Natural killer cell treated with Interleukin-12 subunit alpha and Interleukin-12 subunit beta and Interleukin-15 and Interleukin-18, amount 100 ng/mL, for 72 hours (primary cell): Measurements from ENCODE around the gene SLC22A15. TPM values are rescaled to one million over a fixed set of nuclear protein-coding genes. Genes with fewer than 3 reads are reported as not detected.
"Not testable (repeated sequence)": the region's sequence is repeated elsewhere in the genome, so short reads cannot be mapped to it uniquely, and the experiment has no call there.

Experiments used
- ATAC-seq, 2 donors: fragments of 150-1000 bp; cut with Tn5 transposase in 1 of 2; sonication (Bioruptor Pico), chemical (Tn5 transposase) in 1 of 2; 2 replicates each; pipeline ENCODE4 v1.10.0; 2021
- DNase-seq: peaks from one replicate; pipeline ENCODE4 v3.0.0; 2022; ENCODE audit warnings: low spot score
- H3K27ac Mint-ChIP-seq, 2 donors: 1 replicate in 1 of 2; 2 replicates in 1 of 2; pipeline ENCODE4 v1.8.0; 2022; ENCODE audit warnings: mixed read lengths in 2 of 2, mild to moderate bottlenecking in 1 of 2, moderate library complexity in 1 of 2
- H3K27me3 Mint-ChIP-seq, 2 donors: 1 replicate in 1 of 2; 2 replicates in 1 of 2; pipeline ENCODE4 v1.8.0; 2022; ENCODE audit warnings: mixed read lengths in 2 of 2
- H3K36me3 Mint-ChIP-seq: one replicate; pipeline ENCODE4 v1.8.0; 2022; ENCODE audit warnings: mixed read lengths
- H3K4me1 Mint-ChIP-seq, 2 donors: 1 replicate in 1 of 2; 2 replicates in 1 of 2; pipeline ENCODE4 v1.8.0; 2022; ENCODE audit warnings: low read depth in 2 of 2, mixed read lengths in 2 of 2, mild to moderate bottlenecking in 1 of 2
- H3K4me3 Mint-ChIP-seq: one replicate; pipeline ENCODE4 v1.8.0; 2022; ENCODE audit warnings: mixed read lengths
- H3K9me3 Mint-ChIP-seq: 2 replicates; pipeline ENCODE4 v1.8.0; 2022; ENCODE audit warnings: mixed read lengths
- total RNA-seq, 2 donors: library from RNA; stranded (reverse); gene quantifications; one replicate each; pipeline ENCODE4 v1.2.3, GENCODE V29; 2022

The SLC22A15 gene
- total RNA-seq, 2 donors from 2014 or later, result 5.0 to 5.6 TPM

DNA sequence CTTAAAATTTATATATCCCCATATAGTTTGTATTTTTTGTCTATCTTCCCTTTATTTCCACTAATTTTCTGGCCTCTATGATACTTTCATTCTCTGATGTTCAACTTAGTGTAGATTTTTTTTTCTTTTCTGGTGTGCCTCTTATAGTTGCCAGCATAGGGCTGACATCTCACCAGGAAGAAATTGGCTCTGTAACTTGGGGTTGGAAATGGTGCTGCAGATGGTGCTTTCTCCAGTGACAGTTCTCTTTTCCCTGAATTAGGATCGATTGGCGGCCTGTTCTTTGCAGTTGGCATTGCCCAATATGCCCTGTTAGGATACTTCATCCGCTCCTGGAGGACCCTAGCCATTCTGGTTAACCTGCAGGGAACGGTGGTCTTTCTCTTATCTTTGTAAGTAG is 50.3 kb downstream of the SLC22A15 start:
- no peak overlapping the region for H3K27ac Mint-ChIP-seq
- no peak for DNase-seq
- H3K27me3 Mint-ChIP-seq, result no peaks in the 10 kb centered on the region
- H3K9me3 Mint-ChIP-seq, result no peaks in the 10 kb centered on the region
- no peaks in the 10 kb centered on the region for H3K4me1 Mint-ChIP-seq
- no peaks in the 10 kb centered on the region for H3K36me3 Mint-ChIP-seq
- no peak for ATAC-seq
- no peak overlapping the region for H3K4me3 Mint-ChIP-seq

GRCh38 chr1:116031302-116031835 is 55.1 kb downstream of the SLC22A15 start:
- DNase-seq (no peak), ATAC-seq (no peak)
- Mint-ChIP-seq H3K27me3 (no peaks in the 10 kb centered on the region), H3K27ac (no peak overlapping the region), H3K4me1 (no peaks in the 10 kb centered on the region), H3K4me3 (no peak overlapping the region), H3K9me3 (no peaks in the 10 kb centered on the region), H3K36me3 (no peaks in the 10 kb centered on the region)

DNA sequence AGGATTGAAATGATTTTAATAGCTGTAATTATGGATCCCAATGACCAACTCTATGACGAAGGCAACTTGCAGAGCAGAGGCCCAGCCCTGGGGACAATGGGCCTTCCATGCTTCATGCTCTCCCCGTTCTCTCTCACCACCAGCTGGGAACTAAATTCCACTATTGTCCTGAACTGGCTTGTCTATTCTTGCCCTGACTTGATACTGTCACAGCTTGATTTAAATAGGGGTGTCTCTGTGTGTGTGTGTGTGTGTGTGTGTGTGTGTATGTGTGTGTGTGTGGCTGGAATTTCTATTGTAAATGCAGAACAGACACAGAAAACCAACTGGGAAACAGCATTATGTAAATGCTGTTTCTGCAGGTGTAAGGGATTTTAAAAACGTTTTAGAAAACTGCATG is 57.0 kb downstream of the SLC22A15 start:
- Mint-ChIP-seq H3K36me3 (no peaks in the 10 kb centered on the region), H3K27me3 (no peaks in the 10 kb centered on the region), H3K27ac (no peak overlapping the region), H3K4me3 (no peak overlapping the region), H3K9me3 (no peaks in the 10 kb centered on the region), H3K4me1 (no peaks in the 10 kb centered on the region)
- ATAC-seq (no peak), DNase-seq (no peak)

DNA sequence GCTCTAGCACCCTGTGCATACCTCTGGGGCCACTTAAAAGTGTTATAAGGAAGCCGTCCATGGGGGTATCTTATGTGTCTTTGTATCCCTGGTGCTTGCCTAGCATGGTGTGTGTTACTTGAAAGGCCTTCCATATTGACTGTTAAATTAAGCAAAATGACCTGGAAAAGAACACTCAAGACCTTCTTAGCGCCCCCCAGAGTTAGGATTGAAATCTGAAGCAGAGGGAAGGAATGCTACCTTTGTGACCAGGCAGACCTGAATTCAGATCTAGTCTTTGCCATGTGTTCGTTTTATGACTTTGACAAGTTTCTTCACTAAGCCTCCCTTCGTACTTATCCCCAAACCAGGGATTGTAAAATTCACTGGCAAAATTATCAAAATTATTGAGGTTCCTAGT is 59.9 kb downstream of the SLC22A15 start:
- DNase-seq, result no peak
- H3K36me3 Mint-ChIP-seq, result peaks cover 4% of the 10 kb centered on the region
- no peaks in the 10 kb centered on the region for H3K9me3 Mint-ChIP-seq
- no peak overlapping the region for H3K27ac Mint-ChIP-seq
- H3K27me3 Mint-ChIP-seq, result no peaks in the 10 kb centered on the region
- no peak overlapping the region for H3K4me3 Mint-ChIP-seq
- no peaks in the 10 kb centered on the region for H3K4me1 Mint-ChIP-seq
- ATAC-seq, result no peak

- DNase-seq, result no peak
- H3K4me1 Mint-ChIP-seq, result no peaks in the 10 kb centered on the region
- H3K27ac Mint-ChIP-seq, result no peak overlapping the region
- H3K36me3 Mint-ChIP-seq, result peaks cover 4% of the 10 kb centered on the region
- no peak for ATAC-seq
- no peaks in the 10 kb centered on the region for H3K9me3 Mint-ChIP-seq
- no peak overlapping the region for H3K4me3 Mint-ChIP-seq
- H3K27me3 Mint-ChIP-seq, result no peaks in the 10 kb centered on the region
These were observed 62.4 kb downstream of the SLC22A15 start for GRCh38 chr1:116038679-116039078.

DNA sequence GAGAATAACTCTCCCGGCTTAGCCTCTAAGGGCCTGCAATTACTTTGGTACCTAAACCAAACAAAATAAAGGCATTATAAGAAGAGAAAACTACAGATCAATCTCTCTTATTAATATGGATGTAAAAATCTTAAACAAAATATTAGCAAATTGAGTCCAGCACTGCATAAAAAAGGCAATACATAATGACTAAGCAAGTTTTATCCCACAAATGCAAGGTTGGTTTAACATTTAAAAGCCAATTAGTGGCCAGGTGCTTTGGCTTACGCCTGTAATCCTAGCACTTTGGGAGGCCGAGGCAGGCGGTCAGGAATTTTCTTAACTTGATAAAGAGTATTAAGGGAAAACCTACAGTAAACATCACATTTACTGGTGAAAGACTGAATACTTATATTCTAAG is 67.8 kb downstream of the SLC22A15 start:
- H3K27me3 Mint-ChIP-seq, result peaks cover 5% of the 10 kb centered on the region in 2 donors
- no peak for ATAC-seq

GRCh38 chr1:116046933-116047332 is 70.6 kb downstream of the SLC22A15 start:
- not testable (repeated sequence) for DNase-seq, H3K27ac Mint-ChIP-seq, H3K4me3 Mint-ChIP-seq, H3K4me1 Mint-ChIP-seq, ATAC-seq, H3K9me3 Mint-ChIP-seq
- peaks cover 26% of the 10 kb centered on the region for H3K36me3 Mint-ChIP-seq
- peaks cover 5 to 13% of the 10 kb centered on the region in 2 donors for H3K27me3 Mint-ChIP-seq

More for the DNA sequence above, 67.8 kb downstream of the SLC22A15 start:
- Mint-ChIP-seq H3K4me3 (no peak overlapping the region), H3K9me3 (peaks cover 3% of the 10 kb centered on the region), H3K27ac (no peak overlapping the region), H3K4me1 (no peaks in the 10 kb centered on the region), H3K36me3 (peaks cover 15% of the 10 kb centered on the region)
- no peak for DNase-seq

- H3K4me3 Mint-ChIP-seq, DNase-seq, ATAC-seq, H3K4me1 Mint-ChIP-seq, H3K27ac Mint-ChIP-seq: not testable (repeated sequence)
- Mint-ChIP-seq H3K9me3 (peaks cover 15% of the 10 kb centered on the region), H3K27me3 (peaks cover 5 to 13% of the 10 kb centered on the region in 2 donors), H3K36me3 (peaks cover 29% of the 10 kb centered on the region)
These were observed 75.6 kb downstream of the SLC22A15 start for GRCh38 chr1:116051896-116052295.

- DNase-seq, result no peak
- H3K4me1 Mint-ChIP-seq, result no peaks in the 10 kb centered on the region
- no peak for ATAC-seq
- peaks cover 13% of the 10 kb centered on the region for H3K36me3 Mint-ChIP-seq
- H3K9me3 Mint-ChIP-seq, result peaks cover 3% of the 10 kb centered on the region
- no peak overlapping the region for H3K27ac Mint-ChIP-seq
- H3K27me3 Mint-ChIP-seq, result no peaks in the 10 kb centered on the region
- no peak overlapping the region for H3K4me3 Mint-ChIP-seq
These were observed 85.9 kb downstream of the SLC22A15 start for GRCh38 chr1:116062201-116062600.

GRCh38 chr1:116064616-116065015 is 88.3 kb downstream of the SLC22A15 start:
- no peaks in the 10 kb centered on the region for H3K27me3 Mint-ChIP-seq
- no peak overlapping the region for H3K4me3 Mint-ChIP-seq
- DNase-seq (no peak), ATAC-seq (no peak)
- H3K27ac Mint-ChIP-seq, result no peak overlapping the region
- peaks cover 8% of the 10 kb centered on the region for H3K36me3 Mint-ChIP-seq
- no peaks in the 10 kb centered on the region for H3K4me1 Mint-ChIP-seq
- no peaks in the 10 kb centered on the region for H3K9me3 Mint-ChIP-seq

GRCh38 chr1:116066868-116067565 is 90.7 kb downstream of the SLC22A15 start:
- Mint-ChIP-seq H3K27me3 (no peaks in the 10 kb centered on the region), H3K9me3 (no peaks in the 10 kb centered on the region), H3K27ac (no peak overlapping the region), H3K4me1 (no peaks in the 10 kb centered on the region), H3K4me3 (no peak overlapping the region), H3K36me3 (peaks cover 8% of the 10 kb centered on the region)
- ATAC-seq, result no peak
- DNase-seq, result no peak

DNA sequence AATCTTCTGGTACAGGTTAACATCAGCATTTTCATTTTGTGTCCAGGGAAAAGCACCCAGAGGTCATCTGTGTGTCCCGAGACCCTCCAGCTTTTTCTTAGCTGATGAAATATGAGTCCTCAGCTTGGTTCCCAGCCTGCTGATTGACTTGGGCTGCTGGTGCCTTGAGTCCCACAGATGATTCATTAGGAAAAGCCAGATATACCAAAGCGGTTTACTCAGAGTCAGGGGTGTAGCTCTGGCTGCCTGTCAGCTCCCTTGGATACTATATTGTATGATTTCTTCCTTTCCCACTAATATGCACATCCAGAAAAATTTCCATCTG is 91.2 kb downstream of the SLC22A15 start:
- no peaks in the 10 kb centered on the region for H3K9me3 Mint-ChIP-seq
- H3K4me3 Mint-ChIP-seq, result no peak overlapping the region
- H3K27ac Mint-ChIP-seq, result no peak overlapping the region
- H3K4me1 Mint-ChIP-seq, result no peaks in the 10 kb centered on the region
- DNase-seq, result no peak
- peaks cover 8% of the 10 kb centered on the region for H3K36me3 Mint-ChIP-seq
- no peaks in the 10 kb centered on the region for H3K27me3 Mint-ChIP-seq
- ATAC-seq, result no peak

DNA sequence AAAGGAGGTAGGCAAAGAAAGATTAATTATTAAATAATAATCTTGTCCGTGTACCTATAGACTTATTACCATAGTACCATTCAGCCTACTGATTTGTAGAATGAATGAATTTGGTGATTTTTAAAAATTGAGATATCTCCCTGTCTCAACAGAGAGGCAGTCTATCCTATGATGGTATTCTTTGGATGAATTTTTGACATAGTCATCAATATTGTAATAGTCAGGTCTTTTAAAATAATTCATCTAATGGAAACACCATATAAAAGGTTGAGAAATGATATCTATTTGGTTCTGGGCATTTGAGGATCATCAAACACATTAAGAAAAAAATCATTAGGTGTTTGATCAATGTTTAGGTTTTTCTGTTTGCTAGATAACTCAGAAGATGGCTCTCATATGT is 99.3 kb downstream of the SLC22A15 start:
- no peak for ATAC-seq

DNA sequence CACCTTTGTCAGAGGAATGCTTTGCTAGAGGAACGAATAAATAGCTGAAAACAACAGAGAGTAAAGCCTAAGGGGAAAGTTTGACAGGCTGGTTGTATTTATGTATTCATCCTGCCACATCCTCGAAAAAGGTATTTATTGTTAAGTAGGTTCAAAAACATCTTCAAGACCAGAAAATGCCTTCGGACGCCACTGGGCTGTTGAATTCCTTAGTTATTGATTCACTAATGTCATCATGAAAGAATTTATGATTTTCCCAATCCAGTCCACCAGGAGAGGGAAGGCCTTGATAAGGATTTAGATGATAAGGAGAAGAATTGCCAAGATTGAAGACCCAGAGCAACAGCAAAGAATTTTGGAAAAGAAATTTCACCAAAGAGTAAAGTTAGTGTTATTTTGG is 99.7 kb downstream of the SLC22A15 start:
- Mint-ChIP-seq H3K4me3 (no peak overlapping the region), H3K27me3 (peaks cover 4 to 6% of the 10 kb centered on the region in 2 donors), H3K27ac (no peak overlapping the region), H3K4me1 (no peaks in the 10 kb centered on the region), H3K36me3 (no peaks in the 10 kb centered on the region), H3K9me3 (no peaks in the 10 kb centered on the region)
- ATAC-seq (no peak), DNase-seq (no peak)

More for the DNA sequence above, 99.3 kb downstream of the SLC22A15 start:
- peaks cover under 1 to 2% of the 10 kb centered on the region in 2 donors for H3K27me3 Mint-ChIP-seq
- H3K36me3 Mint-ChIP-seq, result no peaks in the 10 kb centered on the region
- no peak overlapping the region for H3K27ac Mint-ChIP-seq
- H3K4me1 Mint-ChIP-seq, result no peaks in the 10 kb centered on the region
- no peak for DNase-seq
- no peaks in the 10 kb centered on the region for H3K9me3 Mint-ChIP-seq
- H3K4me3 Mint-ChIP-seq, result no peak overlapping the region

- H3K4me3 Mint-ChIP-seq, result no peak overlapping the region
- ATAC-seq (no peak), DNase-seq (no peak)
- no peaks in the 10 kb centered on the region for H3K9me3 Mint-ChIP-seq
- H3K36me3 Mint-ChIP-seq, result no peaks in the 10 kb centered on the region
- H3K27me3 Mint-ChIP-seq, result peaks cover 4 to 7% of the 10 kb centered on the region in 2 donors
- no peak overlapping the region for H3K27ac Mint-ChIP-seq
- no peaks in the 10 kb centered on the region for H3K4me1 Mint-ChIP-seq
These were observed 100.5 kb downstream of the SLC22A15 start for GRCh38 chr1:116076831-116077230.
